ENCODE measurements around the gene KDM4B.

Gene KDM4B

DNA sequence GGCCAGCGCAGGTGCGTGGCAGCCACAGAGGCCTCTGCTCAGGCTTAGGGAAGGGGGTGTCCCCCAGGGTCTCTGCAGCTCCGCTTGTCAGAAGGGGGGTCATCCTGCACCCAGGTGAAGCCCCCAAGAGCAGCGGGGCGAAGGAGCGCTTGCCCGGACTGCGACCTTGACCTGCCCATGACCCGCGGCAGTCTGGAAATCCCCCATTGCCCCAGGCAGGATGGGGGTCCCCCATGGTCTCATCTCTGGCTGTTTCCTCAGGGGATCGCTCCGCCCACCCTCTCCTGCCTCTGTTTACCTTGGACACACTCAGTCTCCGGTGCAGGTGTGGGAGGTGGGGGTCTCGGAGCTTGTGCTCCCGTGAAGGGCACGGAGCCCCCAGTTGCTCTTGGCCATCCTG is 82.7 kb downstream of the KDM4B start:
- no peak for DNase-seq (ENCODE audit: low read depth)

DNA sequence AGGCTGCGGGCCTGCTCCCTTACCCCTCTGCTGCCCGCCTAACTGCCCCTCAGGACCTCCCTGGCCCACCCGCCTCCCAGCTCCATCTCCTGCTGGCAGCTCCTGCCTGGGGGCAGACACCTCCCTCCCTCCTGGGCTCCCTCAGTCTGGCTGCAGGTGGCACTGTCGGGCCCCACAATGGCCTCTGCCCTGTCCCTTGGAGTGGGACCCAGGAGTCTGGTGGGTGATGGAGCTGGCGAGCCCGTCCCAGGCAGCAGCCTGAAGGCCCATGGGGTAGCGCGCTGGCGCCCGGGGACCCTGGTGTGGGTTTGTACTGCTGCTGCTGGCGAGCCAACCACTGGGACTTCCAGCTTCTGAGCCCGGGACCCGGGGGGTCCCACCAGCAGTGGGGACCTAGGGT is 83.6 kb downstream of the KDM4B start:
- DNase-seq (ENCODE audit: low read depth): no peak

DNA sequence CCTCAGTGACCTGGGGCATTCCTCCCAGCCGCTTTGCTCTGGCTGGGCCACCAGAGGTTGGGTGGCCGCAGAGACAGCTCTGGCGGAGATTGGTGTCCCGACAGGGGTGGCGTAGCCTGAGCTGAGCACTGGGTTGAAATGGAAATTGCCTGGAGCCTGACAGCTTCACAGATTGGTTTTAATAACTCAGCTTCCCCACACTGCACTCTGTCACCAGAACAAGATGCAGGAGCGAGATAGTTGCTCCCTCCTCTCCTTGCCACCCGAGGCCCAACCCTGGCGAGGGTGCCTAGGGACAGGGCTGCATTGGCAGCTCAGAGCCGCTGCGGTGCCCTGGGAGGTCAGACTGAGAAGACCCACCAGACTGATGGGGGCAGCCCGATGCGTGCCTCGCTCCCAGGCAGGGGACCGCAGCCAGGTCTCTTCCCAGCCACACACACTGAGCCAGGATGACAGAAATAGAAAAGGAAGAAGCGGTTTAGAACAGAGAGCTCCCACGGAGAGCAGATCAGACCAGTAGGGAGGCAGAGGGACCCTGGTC is 84.1 kb downstream of the KDM4B start:
- DNase-seq (ENCODE audit: low read depth): no peak

DNA sequence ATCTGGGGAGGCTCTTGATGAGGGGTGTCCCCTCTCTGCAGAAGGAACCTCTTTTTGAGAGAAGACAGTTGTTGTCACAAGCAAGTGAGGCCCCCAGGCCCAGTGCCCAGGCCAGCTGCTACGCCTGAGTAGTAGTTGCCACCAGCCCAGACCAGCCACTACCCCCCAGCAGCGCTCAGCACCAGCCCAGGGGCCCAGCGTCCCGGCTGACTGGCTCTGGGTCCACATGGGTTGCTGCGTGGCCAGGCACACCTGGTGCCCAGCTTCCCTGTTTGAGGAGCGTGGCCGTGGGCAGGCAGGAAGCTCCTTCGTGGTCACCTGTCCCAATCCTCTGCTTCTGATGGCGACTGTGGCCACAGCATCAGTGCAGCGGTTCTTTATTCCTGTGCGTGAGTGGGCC is 84.7 kb downstream of the KDM4B start:
- no peak for DNase-seq (ENCODE audit: low read depth)

DNA sequence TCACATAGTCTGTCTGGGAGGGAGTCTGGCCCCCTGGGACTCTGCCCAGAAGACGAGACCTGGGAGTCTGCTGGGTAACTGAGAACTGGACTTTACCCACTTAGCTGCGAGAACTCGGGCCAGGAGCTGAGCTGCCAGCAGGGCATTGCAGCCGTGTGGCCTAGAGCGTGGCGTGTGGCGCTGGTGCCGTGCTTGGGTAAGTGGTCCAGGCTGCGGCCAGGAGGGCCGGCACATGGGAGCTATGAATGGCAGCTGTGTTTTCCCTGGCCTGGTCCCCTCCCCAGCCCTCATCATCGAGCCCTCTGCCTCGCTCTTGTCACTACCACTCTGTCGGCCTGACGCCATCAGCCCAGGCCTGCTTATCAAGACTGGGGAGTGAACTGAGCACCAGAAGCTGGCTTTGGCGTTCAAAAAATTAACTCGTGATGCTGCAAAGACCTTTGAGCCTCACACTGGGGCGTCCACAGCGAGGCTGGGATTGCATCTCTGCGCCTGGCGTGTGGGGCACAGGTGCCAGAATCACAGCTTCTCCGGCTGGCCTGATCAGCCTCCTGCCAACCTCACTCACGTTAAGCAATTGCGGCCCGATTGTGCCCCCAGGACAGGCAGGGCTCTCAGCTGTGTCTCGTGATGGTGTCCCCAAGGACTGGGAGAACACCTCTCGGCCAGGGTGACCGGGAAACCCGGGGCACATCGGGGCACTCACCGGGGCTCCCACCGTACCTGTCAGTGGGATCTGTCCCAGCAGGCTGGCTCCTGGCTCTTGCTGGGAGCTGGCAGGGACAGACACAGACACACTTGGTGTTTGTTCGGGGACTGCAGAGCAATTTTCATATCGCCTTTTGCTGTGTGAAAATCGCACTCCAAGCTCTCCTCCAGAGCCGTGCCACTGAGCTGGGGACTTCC is 85.9 kb downstream of the KDM4B start:
- DNase-seq (ENCODE audit: low read depth): no peak

DNA sequence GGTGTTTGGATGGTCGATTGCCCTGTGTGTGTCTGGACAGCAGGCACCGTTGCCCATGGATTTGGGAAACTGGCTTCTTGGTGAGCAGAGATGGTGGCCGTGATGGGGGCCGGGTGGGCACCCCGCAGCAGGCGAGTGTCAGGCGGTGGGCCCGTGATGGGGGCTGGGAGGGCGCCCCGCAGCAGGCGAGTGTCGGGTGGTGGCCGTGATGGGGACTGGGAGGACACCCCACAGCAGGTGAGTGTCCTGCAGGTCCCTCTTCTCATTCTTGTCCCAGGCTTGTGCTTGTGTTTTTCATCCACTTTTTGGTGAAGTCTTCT is 86.5 kb downstream of the KDM4B start:
- DNase-seq (ENCODE audit: low read depth): no peak

DNA sequence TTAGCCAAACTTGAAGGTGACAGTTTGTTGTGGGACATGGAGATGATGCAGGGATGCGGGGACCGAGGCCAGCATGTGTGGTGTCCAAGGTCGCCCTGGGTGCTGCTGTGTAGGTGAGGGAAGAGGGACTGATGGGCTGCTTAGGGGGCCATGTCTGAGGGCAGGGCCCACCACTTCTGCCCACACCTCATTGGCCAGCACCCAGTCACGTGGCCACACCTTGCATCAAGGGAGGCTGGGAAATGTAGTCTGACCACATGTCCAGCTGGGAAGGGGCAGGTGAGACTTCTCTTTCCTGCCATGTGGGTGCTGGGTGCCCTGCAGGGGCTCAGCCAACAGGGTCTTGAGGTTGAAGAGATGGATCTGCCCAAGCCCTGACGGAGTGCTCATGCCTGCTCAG is 88.9 kb downstream of the KDM4B start:
- DNase-seq (ENCODE audit: low read depth): no peak

DNA sequence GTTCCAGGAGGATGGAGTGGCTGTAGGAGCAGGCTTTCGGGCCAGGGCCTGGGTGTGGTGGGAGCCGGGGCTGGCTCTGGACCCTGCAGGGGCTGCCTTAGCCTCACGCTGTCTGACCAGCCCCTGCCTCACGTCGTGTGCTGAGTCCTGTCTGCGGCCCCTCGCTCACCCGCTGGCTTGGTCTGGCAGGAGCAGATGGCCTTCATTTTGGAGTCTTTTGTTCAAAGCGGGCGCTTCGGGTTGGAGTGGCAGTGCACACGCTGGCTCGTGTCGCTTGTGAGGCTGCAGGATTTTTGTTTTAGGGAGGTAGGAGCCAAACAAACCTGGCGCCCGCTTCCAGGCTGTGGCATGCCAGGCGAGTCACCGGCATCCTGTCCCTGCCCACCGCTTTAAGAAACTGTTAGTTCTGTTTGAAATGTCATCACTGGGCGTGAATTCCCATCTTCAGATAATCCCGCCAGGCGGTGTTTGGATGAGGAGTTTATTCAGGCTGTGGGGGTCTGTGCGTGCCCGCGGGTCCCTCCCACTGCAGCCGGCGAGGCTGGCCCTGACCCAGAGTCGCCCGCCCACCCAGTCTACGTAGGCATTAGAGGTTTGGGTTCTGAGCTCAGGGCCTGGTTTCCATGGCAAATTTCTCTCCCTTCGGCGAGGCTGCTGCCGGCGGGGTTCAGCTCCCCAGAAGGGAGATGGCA is 89.8 kb downstream of the KDM4B start:
- DNase-seq (ENCODE audit: low read depth): no peak

DNA sequence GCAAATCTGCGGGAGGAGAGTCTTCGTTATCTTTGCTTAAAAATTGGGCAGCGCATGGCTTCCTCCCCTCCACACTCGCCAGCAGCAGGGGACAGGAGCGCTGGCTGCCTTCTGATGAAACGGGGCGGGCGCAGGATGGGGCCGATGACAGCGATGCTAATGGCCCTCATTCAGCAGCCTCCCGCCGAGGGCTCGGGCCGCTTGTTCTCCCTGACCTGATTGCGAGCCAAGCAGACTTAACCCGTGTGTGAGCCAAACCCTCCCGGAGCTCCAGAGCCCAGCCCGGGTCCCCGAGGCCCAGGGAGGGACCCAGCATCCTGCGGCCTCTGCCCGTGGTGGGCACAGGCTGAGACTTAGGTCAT is 90.3 kb downstream of the KDM4B start:
- no peak for DNase-seq (ENCODE audit: low read depth)

DNA sequence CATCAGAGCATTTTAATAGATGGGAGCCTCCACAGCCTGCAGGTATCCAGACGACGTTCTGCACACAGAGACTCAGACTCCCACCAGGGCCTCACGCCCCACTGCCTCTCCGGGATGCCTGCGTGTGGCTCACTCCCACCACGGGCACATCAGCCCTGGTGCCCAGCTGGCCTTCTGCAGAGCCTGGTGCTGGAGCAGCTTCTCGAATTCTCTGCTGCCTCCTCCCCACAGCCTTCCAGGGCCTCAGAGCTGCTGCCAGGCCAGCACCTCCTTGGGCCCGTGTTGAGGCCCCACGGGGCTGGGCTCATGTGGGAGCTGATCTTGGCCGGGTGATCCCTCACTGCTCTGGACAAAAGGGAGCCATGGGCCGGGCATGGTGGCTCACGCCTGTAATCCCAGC is 90.9 kb downstream of the KDM4B start:
- DNase-seq (ENCODE audit: low read depth): no peak

DNA sequence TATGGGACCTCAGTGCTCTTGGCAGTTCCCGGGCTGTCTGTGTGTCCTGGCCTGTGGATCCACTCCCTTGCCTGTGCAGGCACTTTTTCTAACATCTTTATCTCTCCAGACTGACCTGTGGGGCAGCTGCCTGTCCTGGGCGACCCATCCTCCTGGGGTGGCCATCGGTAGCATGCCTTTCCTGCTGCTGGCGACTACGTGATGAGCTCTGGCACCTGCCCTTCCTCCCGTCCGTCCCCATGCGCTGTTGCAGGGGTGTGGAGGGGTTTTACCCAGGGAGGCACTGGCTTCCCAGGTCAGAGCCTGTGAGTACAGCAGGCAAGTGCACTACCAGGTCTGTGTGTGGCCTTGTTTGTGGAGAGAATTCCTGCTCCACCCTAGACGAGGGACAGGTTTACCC is 93.3 kb downstream of the KDM4B start:
- no peak for DNase-seq (ENCODE audit: low read depth)

DNA sequence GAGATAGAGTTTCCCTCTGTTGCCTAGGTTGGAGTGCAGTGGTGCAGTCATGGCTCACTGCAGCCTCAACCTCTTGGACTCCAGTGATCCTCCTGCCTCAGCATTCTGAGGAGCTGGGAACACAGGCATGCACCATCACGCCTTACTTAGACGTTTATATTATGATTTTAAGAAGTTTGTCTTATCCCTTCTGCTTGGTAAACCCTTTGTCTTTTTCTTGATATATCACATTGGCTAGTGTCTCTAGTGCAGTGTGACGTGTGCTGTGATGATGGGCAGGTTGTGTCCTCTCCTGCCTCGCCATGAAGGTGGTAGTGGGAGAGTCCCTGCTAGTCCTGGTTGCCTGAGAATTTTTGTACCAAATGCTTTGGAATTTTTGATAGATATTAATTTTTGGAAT is 93.9 kb downstream of the KDM4B start:
- DNase-seq (ENCODE audit: low read depth): no peak

DNA sequence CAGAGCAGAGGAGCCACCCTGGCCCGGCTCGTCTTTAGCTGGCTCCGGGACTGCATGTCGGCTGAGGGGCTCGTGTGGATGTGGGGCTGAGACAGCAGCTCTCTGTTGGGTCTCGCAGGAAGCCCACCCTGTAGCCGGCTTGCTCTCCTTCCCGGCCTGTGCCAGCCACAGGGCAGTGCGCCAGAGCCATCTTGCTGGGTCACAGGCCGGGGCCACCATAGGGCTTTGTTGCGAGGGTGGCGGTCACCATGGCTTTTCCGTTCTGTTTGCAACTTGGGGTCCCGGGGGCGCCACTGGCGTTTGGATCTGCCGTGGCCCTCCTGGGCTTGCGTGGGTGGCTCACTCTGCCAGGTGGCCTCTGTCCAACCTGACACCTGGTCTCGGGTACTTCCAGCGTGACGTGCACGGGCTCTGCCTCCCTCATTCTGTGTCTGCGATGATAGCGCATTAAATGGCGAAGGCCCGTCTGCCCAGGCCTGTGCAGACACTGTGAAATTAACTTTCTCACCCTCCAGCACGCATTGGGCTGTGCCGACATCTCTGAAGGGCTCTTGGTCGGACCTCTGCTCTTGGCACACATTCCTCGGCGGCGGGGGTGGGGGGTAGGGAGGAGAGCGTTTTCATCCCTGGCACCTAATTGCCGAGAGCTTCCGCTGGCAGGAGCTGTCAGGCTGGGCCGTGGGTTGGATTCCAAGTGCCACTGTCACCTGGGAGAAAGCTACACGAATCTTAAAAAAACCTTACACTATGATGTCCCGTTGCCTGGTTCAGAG is 95.1 kb downstream of the KDM4B start:
- no peak for DNase-seq (ENCODE audit: low read depth)

DNA sequence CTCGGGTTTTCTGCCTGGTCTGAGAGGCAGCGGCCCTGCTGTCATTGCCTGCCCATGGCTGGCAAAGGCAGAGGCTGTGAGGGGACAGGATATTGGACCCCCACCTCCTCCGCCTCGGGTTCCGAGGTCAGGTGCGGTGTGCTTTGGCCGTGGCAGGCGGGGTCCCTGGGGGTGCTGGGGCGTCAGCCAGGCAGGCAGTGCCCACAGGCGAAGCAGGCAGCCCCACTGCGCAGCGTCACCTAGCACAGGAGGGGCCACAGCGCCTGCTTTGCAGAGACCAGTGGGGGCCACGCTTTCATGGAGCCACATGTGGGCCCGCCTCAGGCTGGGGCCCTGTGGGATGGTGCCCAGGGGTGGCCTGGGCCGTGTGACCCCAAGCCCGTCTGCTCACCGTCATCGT is 96.0 kb downstream of the KDM4B start:
- DNase-seq (ENCODE audit: low read depth): no peak

DNA sequence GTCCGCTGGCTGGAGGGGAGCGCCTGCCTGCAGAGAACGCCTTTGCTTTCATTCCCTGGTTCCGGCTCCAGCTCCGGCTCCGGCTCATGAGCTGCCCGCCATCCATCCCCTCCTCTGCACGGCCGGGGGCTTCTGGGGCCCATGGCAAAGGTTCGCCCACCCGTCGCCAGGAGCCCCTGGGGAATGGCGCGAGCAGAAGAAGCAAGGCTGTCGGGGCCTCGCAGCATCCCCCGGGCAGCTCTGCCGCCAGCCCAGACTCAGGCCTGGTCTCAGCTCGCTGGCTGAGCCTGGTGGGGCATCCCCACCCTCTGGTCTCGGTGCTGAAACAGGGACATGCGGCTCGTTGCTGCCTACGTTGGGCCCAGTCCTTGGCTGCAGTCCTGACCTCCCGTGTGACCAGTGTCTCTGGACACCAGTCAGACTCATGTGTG is 96.8 kb downstream of the KDM4B start:
- DNase-seq (ENCODE audit: low read depth): no peak

DNA sequence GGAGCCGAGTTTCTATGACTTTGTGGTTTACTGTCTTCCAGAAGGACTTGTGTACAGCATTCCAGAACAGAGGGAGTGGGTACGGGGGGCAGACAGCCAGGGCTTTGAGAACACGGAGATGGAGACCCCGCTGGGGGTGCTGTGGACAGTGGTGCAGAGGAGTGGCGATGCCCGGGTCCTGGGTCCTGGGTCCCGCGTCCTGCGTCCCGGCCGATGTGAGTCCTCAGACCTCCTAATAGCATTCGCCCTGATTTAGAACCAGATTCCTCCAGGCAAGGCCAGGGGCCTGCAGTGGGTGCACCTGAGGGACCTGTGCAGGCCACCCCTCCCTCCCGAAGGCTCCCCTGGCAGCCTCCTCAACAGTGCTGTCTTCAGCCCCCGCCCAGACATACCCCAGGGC is 97.9 kb downstream of the KDM4B start:
- no peak for DNase-seq (ENCODE audit: low read depth)

DNA sequence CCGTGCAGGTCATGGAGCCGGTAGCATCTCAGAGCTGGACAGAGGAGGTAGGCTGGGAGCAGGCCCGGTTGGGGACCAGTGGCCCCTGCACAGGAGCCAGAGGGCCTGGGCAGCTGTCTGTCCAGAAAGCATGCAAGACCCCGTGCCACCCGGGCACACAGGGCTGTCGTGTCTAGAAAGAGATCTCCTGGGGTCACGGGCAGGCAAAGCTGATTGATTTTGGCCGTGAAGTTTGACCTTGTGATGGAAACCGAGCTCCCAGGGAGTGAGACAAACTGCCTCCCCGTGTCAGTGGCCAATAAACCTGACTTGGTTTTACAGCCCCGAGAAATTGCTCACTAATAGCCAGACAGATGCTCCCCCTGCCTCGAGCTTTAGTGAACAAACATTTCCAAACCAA is 98.8 kb downstream of the KDM4B start:
- DNase-seq (ENCODE audit: low read depth): no peak

DNA sequence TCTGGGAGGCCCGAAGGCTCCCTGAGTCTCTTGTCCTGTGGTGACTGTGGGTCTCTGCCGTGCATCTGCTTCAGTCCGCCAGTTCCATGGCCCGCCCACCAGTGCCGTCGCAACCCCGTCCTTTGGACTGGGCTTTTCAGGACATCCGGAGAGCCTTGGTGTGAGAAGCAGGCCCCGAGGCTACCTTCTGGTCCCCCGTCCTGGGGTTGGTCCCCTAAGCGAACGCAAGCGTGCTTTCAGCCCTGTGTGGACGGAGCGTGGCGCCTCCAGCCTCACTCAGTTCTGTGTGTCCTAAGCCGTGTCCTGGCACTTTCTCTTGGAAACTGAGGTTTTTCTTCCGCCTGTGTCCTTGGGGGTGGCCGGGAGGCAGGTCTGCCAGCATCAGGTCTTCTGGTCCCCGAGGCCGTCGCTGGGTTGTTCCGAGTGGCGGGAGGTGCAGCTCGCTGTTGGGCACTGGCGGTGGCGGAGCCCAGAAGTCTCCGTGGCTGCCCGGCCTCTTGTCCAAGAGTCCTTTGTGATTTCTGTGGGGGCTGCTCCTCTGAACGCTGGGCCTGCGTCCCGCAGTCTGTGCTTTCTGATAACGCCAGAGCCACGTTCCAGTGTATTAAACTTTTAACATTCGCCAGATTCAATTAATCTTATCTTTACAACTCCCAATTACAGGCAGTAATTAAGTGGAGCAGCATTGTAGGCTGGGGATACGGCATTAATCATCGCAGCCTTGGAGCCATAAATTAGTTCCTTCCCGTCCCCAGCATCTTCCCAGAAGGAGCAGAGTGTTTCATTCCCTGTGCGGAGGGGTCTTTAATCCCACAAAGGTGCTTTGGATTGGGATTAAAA is 99.5 kb downstream of the KDM4B start:
- no peak for DNase-seq (ENCODE audit: low read depth)

DNA sequence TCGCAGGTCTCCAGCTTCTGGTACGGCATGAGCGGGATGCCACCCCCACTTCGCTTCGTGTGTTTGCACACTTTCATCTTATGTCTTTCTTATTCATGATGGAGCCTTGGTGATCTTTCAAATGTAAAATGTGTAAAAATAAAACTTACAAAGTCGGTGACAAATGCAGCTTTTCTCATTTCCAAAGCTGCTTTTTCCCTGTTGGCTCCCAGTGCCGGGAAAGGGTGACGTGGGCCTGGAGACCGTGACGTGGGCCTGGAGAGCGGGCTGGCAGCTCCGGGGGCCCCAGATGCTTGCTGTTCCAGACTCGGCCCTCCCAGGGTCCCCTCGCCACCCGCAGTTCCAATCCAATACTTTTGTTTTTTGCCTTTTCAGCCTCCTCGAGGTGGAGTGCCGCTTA is 101.4 kb downstream of the KDM4B start:
- DNase-seq (ENCODE audit: low read depth): no peak

DNA sequence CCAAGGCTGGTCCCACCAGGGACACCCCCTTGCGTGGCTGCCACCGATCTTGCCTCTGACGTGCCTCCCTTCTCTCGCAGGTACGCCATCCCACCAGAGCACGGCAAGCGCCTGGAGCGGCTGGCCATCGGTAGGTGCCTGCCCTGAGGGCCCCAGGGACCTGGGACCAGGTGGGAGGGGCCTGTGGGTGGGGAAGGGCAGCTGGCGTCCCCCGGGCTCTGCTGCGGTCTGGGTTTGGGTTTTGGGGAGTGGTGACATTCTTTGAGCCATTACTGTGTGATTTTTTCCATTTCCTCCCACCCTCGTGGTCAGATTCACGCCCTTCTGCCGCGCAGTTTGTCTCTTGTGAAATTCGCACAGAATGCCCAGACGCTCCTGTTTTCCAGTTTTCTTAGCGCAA is 102.0 kb downstream of the KDM4B start:
- no peak for DNase-seq (ENCODE audit: low read depth)

DNA sequence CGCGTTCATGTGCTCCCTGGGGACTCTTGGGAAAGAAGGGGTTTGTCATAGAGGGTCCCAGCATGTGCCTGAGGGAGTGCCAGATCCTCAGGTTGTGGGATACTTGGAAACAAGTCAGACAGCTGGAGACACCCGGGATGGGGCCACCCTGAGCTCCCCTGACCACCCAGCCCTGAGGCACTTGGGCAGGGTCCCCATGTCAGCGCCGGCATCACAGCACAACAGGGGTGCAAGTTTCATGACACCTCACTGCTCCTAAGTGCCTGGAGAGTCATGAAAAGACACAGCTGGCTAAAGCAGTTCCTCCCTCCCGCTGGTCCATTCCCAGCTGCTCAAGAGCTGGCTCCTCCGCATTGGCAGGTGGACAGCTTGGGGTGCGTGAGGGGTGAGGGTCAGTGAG is 102.7 kb downstream of the KDM4B start:
- DNase-seq (ENCODE audit: low read depth): no peak

DNA sequence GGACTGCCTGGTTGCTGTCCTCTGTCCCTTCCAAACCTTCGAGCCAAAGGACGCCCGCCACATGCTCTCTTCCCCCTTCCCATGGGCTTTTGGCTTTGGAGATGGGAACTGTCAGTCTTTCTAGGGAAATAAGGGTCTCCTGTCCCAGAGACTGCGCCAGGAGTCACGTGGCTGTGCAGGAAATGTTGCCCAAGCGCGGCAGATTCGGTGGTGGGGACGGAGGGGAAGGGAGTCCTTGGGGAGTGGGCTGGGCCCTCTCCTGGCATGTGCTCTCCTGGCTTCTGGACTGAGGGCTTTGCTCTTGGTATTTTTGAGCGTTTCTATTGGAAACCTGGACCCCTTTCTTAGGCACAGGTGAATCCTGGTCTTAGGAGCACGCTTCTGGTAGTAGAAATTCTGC is 103.2 kb downstream of the KDM4B start:
- DNase-seq (ENCODE audit: low read depth): no peak

Measured in GM04504 (cell line).